EH (cell line): ENCODE results near the gene IDH3B.
"Not testable (repeated sequence)": the region's sequence is repeated elsewhere in the genome, so short reads cannot be mapped to it uniquely, and the experiment has no call there.

Experiments used
- DNase-seq: peaks from one replicate; pipeline ENCODE4 v3.0.0-alpha.2; 2015; ENCODE audit warnings: low read depth

IDH3B gene

DNA sequence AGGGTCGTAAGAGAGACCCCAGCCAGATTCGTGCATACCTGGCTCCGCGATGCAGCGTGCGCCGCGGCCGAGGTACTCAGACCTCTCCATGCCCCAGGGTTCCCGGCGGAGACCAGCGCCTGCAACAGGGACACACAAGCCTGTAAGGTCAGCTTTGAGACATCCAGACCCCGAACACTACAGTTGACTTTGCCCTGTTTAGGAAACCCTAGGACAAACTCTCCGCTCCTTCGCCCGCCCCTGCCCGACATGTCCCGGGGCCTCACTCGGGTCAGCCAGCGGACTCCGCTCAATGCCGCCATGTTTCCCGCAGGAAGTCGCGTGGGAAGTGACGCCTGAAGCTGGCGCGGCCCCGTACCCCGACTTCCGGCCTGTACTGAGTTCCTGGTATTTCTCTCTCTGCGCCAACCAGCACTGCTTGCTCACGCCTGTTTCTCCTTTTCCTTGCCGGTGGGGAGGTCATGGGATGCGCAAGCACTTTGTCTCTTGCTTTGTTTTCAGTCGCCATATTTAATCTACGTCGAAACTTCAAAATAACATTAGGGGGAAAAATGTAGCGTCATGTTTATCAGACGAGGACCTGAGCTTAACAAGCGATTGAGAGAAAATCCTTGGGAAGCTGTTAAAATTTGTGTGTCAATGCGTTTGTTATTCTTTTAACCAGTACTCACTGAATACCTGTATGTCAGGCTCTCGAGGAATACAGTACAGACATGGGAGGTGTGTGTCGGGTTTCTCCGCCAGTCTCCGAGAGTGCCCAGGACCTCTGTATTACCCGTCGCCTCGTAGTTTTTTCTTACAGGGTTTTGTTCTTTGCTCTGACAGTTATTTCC lies at the start of gene IDH3B:
TSS of gene IDH3B (minus strand) at position 330 of the 833 bp plus-strand sequence. CDS start at position 302, 28 bp downstream.
- DNase-seq, result peak; percentile 94

DNA sequence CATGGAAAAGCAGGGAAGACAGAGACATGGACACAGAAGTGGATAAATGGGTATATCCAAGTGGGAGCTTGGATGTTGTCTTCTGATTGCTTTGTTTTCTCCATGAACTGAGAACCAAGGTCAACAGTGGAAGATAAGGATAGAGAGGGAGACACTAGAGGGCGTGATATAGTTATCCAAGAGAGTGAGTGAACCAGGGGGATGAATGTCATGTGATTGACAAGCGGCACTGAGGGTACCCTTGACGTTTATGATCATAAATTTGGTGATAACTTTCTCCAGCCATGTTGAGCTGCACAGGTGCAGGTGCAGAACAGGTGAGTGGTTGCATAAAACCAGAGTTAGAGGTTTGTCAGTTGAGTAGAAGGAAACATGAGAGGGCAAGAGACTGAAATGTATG lies 49.3 kb upstream of the IDH3B start:
- peak; percentile 19 for DNase-seq

DNA sequence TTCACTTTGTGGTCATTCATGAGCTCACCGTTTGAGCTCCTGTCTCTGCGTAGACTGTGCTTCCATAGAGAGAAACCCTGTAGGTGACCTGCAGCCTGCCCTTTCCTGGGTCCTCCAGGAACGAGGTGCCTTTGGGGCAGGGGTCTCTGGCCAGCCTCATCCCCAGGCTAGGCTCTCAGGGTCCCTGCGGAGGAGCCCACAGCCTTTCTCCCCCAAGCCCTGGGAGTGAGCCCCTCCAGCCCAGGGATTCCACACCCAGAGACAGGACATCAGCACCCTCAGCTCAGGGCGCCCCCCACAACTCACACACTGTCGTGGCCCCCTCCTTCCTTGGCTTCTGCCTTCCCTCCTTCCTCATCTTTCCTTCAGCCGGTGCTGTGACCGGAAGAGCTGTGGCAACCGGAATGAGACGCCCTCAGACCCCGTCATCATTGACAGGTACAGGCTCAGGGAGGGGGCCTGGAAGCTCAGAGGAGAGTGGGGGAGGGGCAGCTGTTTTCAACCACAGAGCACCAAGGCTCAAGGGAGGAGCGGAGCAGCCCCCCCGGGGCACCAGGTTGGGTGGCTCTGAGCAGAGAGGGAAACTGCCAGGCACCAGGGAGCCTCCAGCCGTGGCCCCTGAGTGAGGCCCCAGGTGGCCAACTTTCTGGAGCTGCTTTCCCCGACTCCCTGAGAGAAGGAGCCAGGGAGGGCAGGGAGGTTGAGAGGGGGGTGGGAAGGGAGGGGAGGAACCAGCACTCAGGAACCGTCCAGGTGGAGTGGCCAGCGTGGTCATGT lies 45.4 kb upstream of the IDH3B start:
- no peak for DNase-seq

DNA sequence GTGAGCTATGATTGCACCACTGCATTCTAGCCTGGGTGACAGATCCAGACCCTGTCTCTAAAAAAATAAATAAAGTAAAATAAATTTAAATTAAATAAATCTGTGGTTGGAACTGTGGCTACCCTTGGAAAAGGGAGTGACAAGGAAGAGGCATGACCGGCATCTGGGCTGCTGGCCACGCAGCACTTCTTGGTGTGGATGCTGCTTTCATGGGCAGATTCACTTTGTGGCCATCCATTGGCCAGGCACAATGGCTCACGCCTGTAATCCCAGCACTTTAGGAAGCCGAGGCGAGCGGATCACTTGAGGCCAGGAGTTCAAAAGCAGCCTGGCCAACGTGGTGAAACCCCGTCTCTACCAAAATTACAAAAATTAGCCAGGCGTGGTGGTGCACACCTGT lies 44.6 kb upstream of the IDH3B start:
- peak; percentile 9 for DNase-seq

DNA sequence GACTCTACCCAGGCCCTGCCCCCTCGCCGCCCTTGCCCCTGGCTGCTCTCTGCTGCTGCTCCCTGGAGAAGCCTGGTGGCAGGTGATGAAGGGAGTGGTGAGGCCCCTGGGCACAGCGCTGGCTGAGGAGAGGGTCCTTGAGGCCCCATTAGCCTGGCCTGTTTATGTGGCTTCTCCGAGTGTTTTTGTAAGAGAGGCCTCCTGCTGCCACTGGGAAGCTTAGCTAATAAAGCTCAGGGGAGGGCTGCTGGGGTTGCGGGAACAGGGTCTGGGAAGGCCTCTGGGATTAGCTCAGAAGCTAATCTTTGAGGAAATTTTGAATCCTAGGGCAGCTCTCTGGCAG lies 44.0 kb upstream of the IDH3B start:
- DNase-seq, result no peak

DNA sequence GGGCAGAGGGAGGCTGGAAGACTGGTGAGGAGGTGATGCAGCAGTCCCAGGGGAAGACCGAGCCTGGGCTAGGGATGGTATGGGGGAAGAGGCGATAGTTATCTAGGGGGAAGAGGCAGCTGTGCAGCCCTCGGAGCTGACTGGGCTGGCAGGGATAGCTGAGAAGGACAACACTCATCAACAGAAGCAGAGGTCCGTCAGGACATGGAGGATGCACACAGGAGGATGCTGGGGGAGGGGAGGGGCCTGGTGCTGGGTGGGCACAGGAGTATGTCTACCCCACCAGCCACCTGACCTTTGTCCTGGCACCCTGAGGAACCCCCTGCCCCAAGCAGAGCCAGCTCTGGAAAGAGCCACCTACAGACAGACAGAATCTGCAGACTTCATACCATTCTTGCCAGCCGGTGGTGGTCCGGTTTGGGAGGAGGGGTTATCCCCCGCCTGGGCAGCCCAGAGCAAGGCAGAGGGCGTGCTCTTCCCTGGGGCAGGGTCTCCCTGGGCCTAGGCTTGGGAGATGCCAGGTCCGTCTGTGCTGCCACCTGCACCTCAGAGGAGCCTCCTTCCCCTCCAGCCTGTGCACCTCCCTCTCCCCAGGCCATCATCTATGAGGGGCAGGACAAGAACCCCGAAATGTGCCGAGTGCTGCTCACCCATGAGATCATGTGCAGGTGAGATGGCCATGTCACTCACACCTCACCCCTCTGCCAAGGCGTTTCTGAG lies 43.5 kb upstream of the IDH3B start:
- no peak for DNase-seq

DNA sequence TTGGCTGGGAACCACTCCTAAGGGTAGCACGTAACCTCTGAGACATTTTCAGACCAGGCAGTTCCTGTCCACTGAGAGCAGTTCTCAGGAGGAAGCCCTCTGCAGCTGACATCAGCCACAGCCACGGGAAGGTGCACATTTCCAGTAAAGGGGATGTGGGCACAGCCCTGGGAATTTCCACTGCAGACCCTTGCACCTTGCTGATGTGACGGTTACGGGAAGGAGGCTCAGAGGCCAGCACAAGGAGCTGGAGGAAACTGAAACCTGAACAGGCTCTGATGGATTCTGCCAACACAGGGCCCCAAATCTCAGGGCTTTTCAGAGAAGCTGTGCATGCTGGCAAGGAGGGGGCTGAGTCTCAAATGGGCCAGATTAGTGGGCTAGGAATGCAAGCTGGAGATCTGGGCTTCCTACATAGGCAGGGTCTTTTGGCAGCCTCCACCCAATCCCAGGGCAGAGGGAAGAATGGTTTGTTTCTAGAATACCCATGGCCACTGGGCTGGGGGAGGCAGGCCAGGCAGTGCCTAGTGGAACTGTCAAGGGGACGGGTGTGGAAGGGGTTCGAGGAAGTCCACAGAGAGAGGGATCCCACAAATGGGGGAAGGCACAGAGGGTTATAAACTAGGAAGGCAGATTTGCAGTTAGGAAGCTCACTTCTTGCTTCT lies 42.8 kb upstream of the IDH3B start:
- DNase-seq, result no peak

DNA sequence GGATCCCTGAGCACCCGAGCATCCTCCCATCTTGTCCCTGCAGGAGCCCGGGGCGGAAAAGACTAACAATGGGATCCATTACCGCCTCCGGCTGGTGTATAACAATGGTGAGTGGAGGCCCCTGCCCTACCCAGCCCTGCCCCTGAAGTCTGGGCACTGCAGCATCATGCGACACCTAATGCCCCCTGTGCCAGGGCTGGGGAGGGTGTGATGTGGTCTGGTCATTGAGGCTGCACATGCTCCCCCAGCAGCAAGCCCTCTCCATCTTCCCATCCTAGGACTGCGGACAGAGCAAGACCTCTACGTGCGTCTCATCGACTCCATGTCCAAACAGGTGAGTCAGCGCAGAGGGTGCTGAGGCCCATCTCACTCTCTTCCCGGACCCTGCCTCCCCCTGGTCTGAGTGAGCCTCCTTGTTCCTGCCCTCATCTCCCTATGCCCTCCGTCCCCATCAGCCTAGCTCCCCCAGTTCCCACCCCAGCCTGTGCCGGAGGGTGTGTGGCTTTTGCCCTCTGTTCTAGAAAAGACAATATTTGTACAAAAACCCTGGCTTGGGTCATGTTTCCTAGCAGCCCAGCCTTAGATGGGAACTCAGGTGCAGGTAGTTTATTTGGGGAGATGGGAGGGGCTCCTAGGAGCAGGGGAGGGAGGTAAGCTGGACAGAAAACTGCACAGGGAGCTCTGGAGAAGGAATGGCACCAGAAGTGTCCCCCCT lies 42.1 kb upstream of the IDH3B start:
- DNase-seq, result no peak

DNA sequence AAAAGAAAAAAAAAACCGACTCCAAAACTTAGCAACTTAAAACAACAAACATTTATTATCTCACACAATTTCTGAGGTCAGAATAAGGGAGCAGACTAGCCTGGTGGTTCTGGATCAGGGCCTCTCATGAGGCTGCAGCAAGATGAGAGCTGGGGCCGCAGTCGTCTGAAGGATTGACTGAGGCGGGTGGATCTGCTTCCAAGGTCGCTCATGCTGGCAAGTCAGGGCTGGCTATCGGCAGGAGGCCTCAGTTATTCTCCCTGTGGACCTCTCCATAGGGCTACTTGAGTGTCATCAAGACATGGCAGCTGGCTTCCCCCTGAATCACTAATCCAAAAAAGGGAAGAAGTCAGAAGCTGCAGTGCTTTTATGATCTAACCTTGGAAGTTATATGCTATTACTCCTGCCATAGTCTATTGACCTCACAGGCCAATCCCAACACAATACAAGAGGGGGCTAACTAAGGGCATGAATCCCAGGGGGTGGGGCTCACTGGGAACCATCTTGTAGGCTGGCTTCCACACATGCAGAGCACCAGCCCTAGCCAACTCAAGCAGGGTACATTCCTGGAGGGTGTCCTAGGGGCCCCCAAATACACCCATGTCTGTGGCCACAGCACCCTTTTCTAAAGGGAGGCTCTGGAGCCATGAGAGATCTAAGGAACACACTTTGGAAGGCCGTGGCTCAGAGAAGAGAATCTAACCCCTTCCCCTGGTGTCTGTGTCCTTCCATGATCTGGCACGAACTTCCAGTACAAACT lies 39.9 kb upstream of the IDH3B start:
- no peak for DNase-seq

DNA sequence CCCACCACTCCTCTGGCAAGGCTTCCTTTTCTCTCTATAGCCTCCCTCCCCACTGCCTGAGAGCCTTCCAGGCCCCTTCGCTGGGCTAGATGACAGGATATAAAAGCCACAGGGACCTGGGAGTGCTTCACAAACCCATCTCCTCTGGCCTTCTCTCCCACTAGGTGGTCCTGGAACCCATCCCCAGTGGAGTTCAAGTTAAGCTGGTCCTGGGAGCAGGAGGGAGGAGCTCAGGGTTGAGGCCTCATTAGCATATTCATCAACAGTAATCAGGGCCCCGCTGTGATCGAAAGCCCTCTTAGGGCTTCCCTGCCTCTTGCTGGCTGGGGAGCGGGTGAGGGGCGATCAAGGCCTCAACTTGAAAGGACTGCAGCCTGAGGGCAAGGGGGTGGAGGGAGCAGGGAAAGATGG lies 37.7 kb upstream of the IDH3B start:
- DNase-seq, result no peak

DNA sequence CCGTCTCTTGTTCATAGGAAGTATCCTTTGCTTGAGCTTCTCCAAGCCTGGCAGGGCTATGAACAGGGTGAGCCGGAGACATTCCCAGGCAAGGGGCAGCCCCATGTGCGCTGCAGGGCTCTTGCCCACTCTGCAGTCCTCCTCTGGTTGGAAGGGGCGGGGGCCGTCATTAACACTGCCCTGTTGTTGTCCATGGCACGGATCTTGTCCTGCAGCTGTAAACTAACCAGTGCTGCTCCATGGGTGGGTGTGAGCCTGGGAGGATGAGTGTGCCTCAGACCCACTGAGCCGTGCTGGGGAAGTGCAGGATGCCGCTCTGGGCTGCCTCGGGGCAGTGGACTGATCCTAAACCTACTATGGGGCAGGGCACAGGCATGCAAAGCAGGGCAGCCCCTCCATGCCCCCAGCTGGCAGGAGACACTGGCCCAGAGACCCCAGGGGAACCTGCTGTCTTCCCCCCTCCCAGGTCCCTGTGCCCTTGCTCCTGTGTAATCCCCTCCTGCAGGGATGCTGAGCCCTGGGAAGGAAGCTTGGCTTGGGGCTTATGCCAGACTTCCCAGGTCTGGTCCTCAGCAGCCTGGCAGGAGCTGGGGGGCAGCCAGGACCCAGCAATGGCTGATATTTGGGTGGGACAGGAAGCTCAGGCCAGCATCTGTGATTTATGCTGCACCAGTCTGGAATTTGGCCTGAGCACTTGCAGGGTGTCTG lies 37.1 kb upstream of the IDH3B start:
- no peak for DNase-seq

DNA sequence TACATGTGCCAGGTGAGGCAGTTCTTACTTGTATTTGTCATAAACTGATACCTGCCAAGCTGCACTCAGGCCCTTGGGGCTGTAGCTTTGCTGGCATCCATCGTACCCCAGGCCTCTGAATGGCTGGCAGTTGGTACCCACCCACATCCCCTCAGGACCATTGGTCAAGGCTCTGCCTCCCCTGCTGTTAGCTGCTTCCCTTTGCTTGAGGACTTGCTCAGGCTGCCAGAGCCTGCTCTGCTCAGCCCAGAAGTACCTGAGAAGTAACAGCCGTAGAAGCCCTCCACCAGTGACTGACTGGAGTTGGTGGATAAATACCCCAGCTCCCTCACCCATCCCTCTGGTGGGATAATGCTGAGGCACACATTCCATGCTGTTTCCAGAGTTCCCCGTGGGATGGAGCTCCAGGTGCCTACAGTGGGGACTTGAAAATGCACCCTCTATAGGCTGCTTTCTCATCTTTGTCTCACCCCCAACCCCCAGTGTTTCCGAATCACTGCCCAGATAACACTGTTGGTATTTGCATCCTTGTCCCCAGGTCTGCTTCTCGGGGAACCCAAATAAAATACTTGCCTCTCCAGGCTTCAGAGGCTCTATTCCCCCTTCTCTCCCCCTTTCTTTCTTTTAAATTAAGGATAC lies 35.9 kb upstream of the IDH3B start:
- no peak for DNase-seq

DNA sequence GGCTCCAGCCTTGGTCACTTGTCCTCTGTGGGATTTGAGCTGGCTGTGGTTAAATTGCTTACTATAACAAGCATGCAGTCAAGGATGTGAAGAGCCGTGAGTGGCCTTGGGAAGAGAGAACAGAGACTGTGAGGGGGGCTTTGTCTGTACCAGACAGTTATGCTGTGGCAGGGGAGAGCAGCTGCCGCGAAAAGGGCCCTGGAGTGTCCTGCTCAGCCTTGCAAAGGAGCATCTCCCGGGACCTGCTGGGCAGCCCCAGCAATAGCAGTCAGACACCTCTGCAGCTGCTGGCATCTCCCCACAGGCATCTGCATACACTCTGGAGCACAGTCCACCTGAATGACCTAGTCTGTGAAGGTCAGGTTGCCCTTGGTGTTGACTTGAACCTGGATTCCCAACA lies 34.9 kb upstream of the IDH3B start:
- no peak for DNase-seq

DNA sequence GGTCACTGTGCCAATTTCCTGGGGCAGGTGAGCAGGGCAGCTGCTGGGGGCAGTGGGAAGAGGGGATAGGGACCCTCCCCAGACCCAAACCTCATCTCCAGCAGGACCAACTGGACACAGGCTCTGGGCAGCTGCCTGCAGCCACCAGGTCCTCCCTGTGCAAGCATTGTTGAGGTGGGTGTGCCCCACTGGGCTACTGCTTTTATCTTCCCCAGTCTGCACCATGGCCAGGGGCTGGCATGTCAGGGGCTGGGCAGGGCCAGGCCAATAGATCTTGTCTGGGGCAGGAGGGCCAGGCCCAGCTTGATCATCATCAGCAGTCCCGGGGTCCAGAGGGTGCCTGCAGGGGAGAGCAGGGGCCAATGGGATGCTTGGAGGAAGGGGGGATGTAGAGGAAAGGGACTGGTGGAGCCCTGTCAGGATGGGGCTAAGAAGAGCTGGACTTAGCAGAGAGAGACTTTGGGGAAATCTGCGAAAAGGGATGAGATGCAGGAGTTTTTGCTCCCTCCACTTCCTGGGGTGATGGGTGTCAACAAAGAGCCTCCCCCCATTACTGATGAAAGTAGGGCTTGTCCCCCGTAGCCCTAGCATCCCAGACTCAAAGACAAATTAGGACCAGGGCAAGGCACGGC lies 34.3 kb upstream of the IDH3B start:
- DNase-seq, result no peak

DNA sequence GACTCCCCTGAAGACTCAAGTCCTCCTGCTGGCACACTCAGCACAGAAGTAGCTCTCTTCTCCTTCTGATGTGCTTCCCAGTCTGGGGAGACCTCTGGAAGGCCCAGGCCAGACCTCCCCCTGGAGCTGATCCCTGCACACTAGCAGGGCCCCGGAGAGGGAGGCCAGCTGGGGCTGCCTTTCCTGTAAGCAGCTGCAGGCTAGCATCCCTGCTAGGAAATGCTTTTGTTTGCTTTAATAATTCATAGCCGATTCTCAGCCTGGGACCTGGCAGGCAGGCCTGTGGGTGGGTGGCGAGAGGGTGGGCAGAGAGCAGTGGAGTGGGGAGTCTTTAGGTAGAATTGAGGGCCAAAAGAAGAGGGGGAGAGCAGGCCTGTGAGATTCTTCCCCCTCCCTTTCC lies 33.8 kb upstream of the IDH3B start:
- DNase-seq, result no peak

DNA sequence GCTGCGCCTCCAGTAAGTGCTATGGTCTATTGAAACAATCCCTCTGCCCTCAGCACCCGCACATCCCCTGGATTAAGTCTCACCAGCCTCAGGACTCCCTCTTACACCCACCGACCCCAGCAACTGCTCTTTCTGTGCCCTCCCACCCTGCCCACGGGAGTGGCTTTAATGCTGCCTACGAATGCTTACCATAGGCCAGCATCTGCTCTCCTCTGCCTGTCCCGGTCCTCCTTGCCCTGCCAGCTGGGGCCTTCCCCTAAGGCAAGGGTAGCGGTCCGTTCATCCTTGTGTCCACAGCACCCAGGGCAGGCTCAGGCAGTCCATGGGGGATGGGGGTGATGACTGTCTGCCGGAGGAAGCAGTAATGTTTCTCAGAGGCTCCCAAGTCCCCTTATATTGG lies 32.6 kb upstream of the IDH3B start:
- DNase-seq, result no peak

DNA sequence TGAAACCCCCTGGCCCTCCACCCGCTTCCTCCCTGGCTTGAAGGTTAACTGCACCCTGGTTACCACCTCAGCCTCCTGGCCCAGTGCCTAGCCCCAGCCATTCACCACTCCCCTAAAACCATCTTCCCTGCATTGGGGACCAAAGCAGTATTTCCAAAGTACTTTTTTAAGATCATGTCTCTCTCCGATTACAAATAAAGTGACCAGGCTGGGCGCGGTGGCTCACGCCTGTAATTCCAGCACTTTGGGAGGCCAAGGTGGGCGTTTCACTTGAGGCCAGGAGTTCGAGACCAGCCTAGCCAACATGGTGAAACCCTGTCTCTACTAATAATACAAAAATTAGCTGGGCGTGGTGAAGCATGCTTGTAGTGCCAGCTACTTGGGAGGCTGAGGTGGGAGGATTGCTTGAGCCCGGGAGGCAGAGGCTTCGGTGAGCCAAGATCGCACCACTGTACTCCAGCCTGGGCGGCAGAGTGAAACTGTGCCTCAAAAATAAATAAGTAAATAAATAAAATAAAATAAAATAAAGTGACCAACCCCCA lies 32.0 kb upstream of the IDH3B start:
- not testable (repeated sequence) for DNase-seq

DNA sequence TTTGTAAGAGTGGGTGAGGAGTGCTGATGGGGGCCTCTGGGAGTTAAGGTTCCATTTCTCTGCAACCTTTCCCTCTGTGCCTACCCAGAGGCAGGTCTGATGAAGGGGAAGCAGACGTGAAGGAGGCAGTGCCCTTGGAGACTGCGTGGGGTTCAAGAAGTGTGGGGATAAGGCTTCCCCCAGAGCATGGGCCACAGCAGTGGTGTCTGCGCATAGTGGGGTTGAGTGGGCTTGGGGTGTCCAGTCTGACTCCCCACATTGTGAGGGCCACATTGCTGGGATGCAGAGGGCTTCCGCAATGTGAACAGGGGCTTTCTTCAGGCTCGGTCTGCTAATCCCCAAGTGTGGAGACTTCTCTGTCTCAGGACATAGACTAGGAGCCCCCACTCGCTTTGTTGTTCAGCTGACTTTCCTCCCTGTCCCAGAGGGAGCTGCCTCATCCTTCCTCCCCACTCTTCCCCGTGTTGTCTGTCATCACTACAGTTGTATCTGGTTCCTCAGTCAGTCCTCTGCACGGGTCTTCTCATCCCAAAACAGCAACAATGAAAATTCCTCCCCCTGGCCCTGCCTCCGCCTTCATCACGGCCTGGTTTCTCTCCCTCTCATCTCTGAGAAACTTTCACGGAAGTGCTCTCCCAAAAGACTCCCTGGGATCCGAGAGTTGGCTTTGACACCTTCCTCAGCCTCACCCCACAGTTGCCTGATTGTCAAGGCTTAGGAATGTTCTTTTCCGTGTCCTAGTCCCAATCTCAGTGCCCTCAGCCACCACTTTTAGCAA lies 31.4 kb upstream of the IDH3B start:
- DNase-seq, result no peak
